Hippocampal formation (tissue), 2 donors: Measurements from ENCODE around the gene CCNYL1.

ENCODE experiments used
- DNase-seq, 2 donors: peaks; one replicate each; lab custom pipeline; 2025; lab: John Stamatoyannopoulos, UW

The CCNYL1 gene

DNA sequence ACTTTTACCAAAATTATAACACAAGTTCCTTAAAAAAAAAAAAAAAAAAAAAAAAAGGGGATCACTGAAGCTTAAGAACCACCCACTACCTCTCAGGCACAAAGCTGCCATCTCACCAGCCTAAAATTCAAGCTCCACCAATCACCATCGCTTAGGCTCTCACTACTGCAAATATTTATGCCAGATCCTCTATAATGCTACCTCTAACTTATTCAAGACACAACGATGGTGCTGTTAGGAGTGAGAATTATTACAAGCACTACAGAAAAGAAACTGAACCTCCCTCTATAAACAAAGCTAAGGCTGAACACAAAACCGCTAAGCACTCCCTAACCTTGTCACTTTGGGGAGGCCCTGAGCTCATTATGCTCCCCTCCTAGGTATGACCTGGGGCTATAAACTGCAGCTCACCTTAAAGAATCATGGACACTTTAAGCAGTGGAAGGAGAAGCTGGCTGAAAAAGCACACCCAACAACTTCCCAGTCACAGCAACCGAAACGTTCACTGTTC lies 54.7 kb downstream of the CCNYL1 start:
- no peak for DNase-seq

DNA sequence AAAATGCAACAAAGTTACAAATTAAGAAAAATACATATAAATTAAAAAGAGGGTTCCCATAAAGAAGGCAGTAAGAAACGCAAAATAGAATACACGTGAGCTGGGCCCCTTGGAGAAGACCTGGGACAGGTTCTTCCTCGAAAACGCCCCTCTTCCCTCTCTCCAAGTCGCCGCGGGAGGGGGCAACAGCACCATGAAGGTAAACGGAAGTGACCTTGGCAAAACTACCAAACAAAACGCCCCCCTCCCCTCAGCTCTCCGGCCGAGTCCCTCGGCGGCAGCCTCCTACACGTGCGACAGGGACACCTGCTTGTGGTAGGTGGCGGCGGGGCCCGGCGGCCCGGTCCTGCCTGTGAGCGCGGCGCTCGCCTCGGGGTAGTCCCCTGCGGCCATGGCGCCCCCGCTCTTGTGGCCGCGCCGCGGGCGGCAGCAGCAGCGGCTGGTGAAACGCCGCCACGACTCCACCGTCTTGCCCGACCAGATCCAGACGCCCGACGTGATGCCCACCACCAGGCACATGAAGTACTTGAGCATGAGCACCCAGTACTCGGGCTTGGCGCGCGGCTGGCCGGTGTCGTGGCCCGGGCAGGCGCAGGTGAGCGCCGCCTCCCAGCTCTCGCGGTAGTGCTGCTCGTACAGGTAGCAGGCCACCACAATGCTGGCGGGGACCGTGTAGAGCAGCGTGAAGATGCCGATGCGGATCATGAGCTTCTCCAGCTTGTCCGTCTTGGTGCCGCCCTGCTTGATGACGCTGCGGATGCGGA lies 55.4 kb downstream of the CCNYL1 start:
- DNase-seq = no peak

DNA sequence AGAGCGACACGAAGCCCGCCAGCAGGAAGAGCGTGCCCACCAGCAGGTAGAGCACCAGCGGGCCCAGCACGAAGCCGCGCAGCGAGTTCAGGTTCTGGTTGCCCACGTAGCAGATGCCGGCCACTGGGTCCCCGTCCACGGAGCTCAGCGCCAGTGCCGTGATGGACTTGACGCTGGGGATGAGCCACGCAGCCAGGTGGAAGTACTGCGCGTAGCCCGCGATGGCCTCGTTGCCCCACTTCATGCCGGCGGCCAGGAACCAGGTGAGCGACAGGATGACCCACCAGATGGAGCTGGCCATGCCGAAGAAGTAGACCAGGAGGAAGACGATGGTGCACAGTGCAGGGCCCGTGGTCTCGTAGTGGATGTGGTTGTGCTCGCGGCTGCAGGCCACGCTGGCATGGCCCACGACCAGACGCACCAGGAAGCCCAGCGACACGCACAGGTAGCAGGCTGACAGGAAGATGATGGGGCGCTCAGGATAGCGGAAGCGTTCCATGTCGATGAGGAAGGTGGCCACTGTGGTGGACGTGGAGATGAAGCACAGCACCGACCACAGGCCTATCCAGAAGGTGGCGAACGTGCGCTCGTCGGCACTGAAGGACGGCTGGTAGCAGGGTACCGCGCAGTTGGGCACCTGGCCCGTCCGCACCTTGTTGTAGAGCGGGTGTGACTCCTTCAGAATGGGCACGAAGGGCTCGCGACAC lies 56.2 kb downstream of the CCNYL1 start:
- no peak for DNase-seq

DNA sequence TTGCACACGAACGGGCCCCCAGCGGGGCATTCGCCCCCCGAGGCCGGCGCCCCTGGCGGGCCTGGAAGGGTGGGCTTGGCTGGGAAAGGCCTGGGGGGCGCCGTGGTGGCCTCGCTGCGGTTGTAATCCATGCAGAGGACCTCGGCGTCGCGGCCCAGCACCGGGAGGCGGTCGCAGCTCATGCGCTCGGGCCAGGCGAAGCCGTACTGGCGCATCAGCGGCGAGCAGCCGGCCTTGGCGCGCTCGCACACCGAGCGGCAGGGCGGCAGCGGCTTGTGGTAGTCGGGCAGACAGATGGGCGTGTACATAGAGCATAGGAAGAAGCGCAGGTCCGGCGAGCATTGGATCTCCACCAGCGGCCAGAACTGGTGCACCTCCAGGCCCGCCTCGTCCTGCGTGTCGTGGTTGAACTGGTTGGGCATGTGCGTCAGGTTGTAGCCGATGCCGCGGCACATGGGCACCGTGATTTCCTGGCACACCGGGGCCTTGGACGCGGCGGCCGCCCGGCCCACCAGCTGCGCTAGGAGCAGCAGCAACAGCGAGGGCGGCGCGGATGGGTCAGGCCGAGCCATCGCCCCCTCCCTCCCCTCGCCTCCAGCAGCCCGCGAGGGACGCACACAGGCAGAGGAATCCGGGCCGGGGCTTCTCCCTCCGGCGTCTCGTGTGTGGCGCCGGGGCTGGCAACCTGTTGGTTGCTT lies 56.9 kb downstream of the CCNYL1 start:
- DNase-seq = peak in 1 of 2 donors; percentile 42

DNA sequence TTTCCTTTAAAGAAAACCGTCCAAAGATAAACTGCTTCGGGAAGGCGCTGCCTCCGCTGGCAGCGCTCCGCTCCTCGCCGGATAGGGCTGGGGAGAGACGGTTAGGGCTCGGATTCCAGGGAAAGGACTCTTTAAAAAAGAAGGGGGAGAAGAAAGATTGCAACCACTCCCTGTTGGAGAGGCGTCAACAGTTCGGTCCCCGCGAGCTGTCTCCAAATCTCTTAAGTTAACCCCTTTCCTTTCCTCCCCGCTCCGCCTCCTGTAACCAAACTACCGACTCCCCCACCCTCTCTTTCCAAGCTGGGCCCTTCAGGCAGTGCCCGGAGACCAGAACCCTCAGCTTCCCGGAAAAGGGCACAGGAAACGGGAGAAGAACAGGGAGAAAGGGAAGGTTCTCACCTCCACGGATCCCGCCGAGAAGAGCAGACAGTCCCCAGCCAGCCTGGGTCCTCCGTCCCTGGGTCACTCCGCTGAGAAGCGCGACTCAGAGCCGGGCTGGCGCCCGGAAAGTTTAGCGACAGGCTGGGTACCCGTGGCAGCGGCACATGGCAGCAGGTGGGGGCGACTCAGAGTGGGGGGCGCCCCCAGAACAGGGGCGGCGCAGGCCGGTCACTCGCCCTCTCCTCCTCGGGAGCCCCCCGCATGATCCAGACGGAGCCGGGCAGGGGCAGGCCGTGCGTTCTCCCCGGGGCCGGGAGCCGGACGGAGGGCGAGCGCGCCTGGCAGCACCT lies 57.6 kb downstream of the CCNYL1 start:
- peak in 1 of 2 donors; percentile 42 for DNase-seq

DNA sequence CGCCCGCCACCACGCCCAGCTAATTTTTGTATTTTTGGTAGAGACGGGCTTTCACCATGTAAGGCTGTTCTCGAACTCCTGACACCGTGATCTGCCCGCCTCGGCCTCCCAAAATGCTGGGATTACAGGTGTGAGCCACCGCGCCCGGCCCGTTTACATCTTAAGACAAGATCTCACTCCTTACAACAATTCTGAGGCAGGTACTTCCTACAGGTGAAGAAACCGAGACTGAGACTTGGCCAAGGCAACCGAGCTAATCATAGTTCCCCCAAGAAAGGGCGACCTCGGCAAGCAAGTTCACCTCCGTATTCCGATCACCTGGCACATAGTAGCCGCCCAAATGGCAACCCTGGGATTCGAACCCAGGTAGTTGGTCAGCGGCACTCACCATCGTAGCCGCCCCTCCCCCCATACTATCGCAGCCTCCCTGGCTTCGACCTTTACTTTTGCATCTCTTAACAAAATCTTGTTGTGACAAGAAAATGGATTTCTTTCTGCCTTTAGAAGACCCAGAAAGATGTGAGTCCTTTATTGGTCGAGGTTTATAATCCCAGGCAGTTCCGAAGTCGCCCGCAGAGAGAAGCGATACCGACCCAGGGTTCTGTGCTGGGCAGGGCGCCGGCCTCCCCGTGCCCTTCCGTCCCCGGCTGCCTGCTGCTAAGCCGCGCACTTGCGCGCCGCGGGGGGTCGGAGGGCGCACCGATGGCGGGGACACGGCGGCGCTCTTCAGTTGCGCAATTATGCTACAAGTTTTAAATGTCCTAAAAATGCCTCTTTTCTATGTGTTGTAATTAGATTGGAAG lies 59.4 kb downstream of the CCNYL1 start:
- DNase-seq = no peak

DNA sequence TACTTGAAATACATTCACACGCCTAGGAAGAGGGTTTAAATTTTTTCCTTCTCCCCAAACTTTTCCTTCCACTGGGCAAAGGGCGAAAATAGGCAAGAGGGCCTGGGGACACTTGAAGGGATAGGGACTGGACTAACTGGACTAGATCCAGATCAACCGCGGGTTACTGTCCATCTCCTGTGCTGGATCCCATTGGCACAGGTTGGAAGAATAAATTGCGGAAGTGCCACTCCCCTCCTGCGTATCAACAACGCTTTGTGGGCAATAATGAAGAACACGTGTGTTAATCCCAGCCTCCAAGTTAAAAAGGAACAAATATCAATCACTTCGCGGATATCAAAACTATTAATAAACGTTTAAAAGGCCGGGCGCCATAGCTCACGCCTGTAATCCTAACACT lies 60.0 kb downstream of the CCNYL1 start:
- DNase-seq = no peak

DNA sequence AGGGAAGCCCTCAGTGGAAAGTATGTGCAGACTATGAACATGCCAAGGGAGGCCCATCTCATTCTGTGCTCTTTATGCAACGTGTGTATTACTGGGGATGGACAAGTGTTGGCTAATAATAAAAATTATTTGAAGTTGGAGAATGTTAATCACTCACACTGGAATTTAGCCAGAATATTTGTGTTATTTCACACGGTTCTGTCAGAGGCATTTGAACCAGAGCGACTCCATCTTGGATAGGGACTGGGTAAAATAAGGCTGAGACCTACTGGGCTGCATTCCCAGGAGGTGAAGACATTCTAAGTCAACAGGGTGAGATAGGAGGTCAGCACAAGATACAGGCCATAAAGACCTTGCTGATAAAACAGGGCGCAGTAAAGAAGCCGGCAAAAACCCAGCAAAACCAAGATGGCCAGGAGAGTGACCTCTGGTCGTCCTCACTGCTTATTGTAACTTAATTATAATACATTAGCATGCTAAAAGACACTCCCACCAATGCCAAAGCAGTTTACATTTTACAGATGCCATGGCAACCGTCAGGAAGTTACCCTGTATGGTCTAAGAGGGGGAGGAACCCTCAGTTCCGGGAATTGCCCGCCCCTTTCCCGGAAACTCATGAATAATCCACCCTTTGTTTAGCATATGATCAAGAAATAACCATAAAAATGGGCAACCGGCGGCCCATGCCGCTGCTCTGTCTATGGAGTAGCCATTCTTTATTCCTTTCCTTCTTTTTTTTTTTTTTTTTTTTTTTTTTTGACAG lies 60.8 kb downstream of the CCNYL1 start:
- no peak for DNase-seq

DNA sequence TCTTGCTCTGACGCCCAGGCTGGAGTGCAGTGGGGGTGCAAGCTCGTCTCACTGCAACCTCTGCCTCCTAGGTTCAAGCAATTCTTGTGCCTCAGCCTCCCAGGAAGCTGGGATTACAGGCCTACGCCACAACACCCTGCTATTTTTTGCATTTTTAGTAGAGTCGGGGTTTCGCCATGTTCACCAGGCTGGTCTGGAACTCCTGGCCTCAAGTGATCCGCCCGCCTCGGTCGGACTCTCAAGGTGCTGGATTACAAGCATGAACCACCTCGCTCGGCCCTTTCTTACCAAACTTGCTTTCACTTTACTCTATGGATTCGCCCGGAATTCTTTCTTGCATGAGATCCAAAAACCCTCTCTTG lies 61.4 kb downstream of the CCNYL1 start:
- no peak for DNase-seq

DNA sequence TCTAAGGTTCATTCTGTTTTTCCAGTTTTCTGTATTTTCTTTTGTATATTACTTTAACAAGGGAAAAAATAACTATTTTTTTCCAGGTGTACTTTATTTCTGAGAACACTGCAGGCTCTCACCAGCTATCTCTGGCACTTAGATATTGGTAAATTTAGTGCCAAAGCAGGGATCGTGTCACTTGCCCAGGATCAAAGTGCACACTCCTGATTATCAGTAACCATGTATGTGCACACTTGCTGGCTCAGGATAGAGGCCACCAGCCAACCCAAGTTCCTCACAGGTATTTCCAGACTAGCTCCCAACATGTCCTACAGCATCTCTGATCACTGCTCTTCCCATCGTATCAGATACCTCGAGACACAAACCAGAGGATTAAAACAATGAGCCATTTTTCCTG lies 64.0 kb downstream of the CCNYL1 start:
- no peak for DNase-seq

DNA sequence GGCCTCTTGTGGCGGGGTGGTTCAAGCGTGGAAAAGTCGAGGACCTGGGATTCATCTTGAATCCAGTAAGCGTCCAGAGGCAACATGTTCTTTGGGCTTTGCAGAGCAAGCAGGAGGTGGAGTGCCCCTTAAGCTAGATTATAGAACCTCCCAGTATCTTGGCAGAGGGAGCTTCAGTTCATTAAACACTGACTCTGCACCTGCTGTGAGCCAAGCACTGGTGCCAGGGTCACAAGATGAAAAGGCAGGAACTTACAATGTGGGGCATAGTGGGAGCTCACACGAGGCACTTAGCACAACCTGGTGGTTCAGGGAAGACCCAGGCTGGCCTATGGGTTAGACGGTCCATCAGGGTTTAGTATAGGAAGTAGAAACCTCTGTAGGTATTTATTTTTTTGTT lies 65.7 kb downstream of the CCNYL1 start:
- DNase-seq = no peak

DNA sequence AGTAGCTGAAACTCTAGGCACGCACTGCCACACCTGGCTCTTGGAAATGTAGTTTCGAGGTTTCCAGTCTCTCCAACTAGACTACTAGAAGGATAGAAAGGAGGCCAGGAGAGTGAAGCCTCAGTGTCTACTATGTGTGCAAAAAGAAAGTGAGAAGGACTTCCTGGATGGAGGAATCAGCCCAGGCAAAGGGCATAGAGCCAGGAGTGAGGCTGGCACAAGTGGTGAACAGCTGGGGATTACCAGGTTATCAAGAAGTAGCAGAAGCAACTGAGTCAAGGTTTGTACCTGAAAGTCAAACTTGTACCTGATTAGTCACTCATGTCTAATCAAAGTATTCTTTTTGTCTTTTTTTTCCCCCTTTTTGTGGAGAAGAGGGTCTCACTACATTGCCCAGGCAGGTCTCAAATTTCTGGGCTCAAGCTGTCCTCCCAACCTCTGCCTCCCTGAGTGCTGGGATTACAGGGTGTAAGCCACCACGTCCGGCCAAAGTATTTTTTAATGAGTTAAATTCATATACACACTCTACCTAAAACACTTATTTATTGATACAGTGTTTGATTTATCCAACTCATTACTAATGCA lies 67.0 kb downstream of the CCNYL1 start:
- DNase-seq = no peak

DNA sequence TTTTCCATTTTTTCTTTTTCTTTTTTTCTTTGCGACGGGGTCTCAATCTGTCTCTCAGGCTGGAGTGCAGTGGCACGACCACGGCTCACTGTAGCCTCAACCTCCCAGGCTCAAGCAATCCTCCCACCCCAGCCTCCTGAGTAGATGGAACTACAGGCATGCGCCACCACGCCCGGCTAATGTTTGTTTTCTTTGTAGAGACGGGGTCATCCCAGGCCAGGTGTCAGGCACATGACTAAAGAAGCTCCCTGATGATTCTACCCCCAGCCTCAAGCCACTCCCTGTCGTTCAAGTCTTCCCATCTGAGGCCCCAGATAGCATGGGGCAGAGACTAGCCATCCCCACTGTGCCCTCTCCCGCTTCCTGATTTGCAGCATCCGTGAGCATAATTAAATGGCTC lies 68.1 kb downstream of the CCNYL1 start:
- DNase-seq = no peak

DNA sequence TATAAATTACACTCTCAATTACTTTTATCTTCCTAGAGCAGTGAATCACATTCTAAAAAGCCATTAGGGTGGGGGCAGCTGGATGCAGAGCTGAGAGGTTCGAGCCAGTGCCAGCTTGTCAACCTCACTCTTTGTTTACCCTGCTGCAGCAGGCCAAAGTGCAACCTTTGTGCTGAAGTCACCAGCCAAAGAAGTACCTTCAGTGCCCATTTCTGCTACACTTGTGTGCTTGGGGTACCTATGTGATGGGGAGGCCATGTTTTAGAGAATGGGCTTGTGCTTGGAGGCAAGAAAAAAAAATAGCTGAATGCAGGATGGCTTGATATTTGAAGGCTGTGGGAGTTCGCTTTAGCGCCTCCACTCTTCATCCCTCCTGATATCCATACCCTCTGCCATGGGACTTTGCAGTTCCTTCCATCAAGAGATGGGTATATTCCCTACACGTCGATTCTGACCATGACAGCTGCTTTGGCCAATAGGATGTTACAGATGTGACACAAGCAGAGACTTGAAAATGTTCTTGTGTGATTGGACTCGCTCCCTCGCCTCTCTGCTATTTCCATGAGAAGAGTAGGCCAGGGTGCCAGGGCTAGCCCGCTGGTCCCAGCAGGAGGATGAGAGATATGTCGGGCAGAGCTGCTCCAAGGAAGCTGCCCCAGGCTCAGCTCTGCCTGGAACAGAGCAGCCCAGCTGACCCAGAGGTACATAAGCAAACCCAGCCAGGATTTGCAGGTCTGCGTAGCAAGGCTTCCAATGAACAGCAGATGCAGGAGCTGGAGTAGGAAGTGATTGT lies 71.0 kb downstream of the CCNYL1 start:
- no peak for DNase-seq

DNA sequence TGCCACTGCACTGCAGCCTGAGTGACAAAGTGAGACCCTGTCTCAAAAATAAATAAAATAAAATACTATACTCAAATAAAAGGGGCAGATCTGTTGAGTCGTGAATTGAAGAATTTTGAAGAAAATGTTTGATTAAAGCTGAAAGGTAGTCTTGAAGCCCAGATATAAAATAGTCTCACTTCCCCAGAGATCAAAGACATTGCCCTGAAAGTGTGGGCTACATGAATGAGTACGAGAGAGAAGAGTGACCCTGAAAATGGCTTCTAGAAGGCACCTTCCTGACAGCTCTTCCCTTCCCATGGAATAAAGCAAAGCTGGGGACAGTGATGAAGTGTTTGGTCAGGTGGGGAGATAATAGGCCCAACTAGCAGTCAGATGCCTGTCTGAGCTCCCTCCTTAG lies 72.1 kb downstream of the CCNYL1 start:
- DNase-seq = no peak

DNA sequence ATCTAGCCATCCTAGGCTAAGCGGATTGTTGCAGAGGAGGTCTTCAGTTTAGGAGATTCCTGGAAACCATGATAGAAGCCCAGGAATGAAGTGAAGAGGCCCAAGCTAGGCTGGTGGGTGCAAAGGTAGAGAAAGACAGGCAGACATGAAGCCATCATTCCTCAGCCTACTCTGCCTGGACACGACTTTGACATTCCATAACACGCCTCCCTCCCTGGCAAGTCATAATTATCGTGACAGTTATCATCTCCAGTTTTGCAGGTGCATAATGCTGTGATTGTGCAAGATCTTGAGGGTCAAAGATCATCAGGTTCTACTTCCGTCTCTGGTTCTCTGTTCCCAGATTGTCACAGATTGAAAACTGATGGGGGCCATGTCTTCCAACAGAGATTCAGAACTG lies 73.5 kb downstream of the CCNYL1 start:
- no peak for DNase-seq

DNA sequence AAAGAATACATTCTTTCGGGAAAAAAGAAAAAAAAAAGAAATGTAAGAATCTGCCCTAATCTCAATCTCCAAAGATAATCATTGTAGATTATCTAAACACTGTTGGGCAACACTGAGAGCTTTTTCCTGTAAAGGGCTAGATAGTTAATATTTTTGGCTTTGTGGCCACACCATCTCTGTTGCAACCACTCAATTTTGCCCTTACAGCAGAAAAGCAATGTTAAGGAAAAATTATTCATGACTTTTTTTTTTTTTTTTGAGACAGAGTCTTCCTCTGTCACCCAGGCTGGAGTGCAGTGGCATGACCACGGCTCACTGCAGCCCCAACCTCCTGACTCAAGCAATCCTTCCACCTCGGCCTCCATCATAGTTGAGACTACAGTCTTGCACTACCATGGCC lies 75.6 kb downstream of the CCNYL1 start:
- DNase-seq = no peak

DNA sequence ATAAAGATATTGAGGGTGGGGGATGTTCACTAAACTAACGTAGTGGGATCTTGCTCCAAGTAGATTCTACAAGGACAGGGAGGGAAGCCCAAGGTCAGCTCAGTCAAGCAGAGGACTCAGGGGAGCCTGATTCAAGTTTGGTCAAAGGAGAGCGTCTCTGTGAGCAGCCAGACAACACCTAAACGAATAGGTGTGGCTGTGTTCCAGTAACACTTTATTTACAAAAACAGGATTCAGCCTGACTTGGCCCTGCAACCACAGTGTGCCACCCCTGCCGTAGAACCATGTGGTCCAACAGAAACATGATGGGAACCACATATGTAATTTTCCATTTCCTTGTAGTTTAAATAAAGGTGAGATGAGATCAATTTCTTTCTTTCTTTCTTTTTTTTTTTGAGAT lies 76.4 kb downstream of the CCNYL1 start:
- DNase-seq = no peak

DNA sequence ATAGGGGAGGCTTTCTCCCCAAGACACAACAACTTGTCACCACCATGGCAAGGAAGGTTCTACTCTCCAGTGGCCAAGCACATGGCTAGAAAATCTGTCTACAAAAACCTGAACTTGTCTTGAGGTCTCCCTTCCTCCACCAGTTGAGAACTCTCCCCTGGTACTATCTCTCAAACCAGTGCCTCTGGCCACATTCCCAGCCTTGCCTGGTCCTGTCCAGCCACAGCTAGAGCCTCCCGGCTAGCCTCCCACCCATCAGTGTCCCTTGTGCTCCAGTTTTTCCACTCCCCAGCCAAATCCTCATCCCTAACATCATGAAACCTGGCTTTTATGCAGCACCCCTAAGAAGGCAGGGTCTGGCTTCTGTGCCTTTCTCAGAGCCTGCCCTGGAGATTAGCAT lies 79.5 kb downstream of the CCNYL1 start:
- DNase-seq = no peak
